Fibroblast of lung (primary cell): Measurements from ENCODE around the gene BBS2. TPM values are rescaled to one million over a fixed set of nuclear protein-coding genes. Genes with fewer than 3 reads are reported as not detected.
A peak's percentile ranks its signal among the peaks of the same experiment; 100 is the strongest.

Source experiments
- DNase-seq, 2 donors: peaks; one replicate each; pipeline versions ENCODE4 v3.0.0 to v3.0.0-alpha.2; 2010; ENCODE audit warnings: low read depth in 2 of 2
- H2AFZ ChIP-seq: 2 replicates; pipeline ENCODE4 v1.5.1; 2012; ENCODE audit warnings: low read length, control low read depth, inconsistent platforms
- H3K27ac ChIP-seq: 2 replicates; pipeline ENCODE4 v1.5.1; 2011; ENCODE audit warnings: low read length, control low read depth; ENCODE audit not compliant: insufficient read depth
- H3K27me3 ChIP-seq: 2 replicates; pipeline ENCODE4 v1.5.1; 2011; ENCODE audit warnings: mild to moderate bottlenecking, low read length; ENCODE audit not compliant: control insufficient read depth, insufficient read depth
- H3K36me3 ChIP-seq: 2 replicates; pipeline ENCODE4 v1.5.1; 2011; ENCODE audit warnings: low read length; ENCODE audit not compliant: control insufficient read depth, insufficient read depth
- H3K4me1 ChIP-seq: 2 replicates; pipeline ENCODE4 v1.5.1; 2011; ENCODE audit warnings: low read length; ENCODE audit not compliant: control insufficient read depth, insufficient read depth; ENCODE audit errors: extremely low read depth
- H3K4me2 ChIP-seq: 2 replicates; pipeline ENCODE4 v1.5.1; 2011; ENCODE audit warnings: low read length, control low read depth; ENCODE audit not compliant: insufficient read depth; ENCODE audit errors: extremely low read depth
- H3K4me3 ChIP-seq, 4 experiments: fragments of 200-600 bp in 1 of 4; sonication (generic) in 1 of 4; replicated peaks in 1 of 4; 2 replicates each; pipeline ENCODE4 v1.5.1; 2011 to 2016; ENCODE audit warnings: low read length in 4 of 4, low read depth in 3 of 4, mild to moderate bottlenecking in 3 of 4, control low read depth in 2 of 4, inconsistent platforms in 1 of 4, mixed read lengths in 1 of 4; ENCODE audit not compliant: insufficient read depth in 1 of 4; ENCODE audit errors: control extremely low read depth in 1 of 4
- H3K79me2 ChIP-seq: 2 replicates; pipeline ENCODE4 v1.5.1; 2012; ENCODE audit warnings: mild to moderate bottlenecking, low read length, inconsistent platforms; ENCODE audit not compliant: control insufficient read depth, insufficient read depth
- H3K9ac ChIP-seq: 2 replicates; pipeline ENCODE4 v1.5.1; 2011; ENCODE audit warnings: mild to moderate bottlenecking, low read length, control low read depth; ENCODE audit not compliant: insufficient read depth
- H3K9me3 ChIP-seq: 2 replicates; pipeline ENCODE4 v1.5.1; 2012; ENCODE audit warnings: low read depth, low read length; ENCODE audit not compliant: control insufficient read depth, insufficient read depth
- H4K20me1 ChIP-seq: 2 replicates; pipeline ENCODE4 v1.5.1; 2011; ENCODE audit warnings: low read length; ENCODE audit not compliant: control insufficient read depth, insufficient read depth; ENCODE audit errors: extremely low read depth
- EZH2 ChIP-seq: IDR thresholded peaks from 2 replicates; pipeline ENCODE4 v1.5.1; 2012; ENCODE audit warnings: low read length, control low read depth, mild to moderate bottlenecking; ENCODE audit errors: missing control alignments
- polyA plus RNA-seq, 2 donors: library from polyadenylated mRNA; depleted of rRNA in 1 of 2; stranded (reverse) in 1 of 2; unstranded in 1 of 2; fragments of >200 nt; gene quantifications; 2 replicates each; pipeline ENCODE4 v1.2.1, GENCODE V29; 2011 to 2012; ENCODE audit warnings: missing spikeins in 1 of 2
- total RNA-seq: library from RNA; depleted of rRNA; stranded (reverse); fragments of >200 nt; gene quantifications from 2 replicates; pipeline ENCODE4 v1.2.1, GENCODE V29; 2014
- TF ChIP-seq, protein P1 (sequence below), 2 donors: IDR thresholded peaks in 1 of 2; conservative IDR thresholded peaks in 1 of 2; 1 replicate in 1 of 2; 2 replicates in 1 of 2; pipeline ENCODE4 v1.5.1; 2011 to 2012; ENCODE audit warnings: low read length in 2 of 2, control low read depth in 1 of 2, inconsistent platforms in 1 of 2, low read depth in 1 of 2, mild to moderate bottlenecking in 1 of 2

BBS2 gene
- total and polyA plus RNA-seq, 2 donors (not counting 1 experiment from before 2014, with no cell fraction given): 59.9 to 84.9 TPM

DNA sequence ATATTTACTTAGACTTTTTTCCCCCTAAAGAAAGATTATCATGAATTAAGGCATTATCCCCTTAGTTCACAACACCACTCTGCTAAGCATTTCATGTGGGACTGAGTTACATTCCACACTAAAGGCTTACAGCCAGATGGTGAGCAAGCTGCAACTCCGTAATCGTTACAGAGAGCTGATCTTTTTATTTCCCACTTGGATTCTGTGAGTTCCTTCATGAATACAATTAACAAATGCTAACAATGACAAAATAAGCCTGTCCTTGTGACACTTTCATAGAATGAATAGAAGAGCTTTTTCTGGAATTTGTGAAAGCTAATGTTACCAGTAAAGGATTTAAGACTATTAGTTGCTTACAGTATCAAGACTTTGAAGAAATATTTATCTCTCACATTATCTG lies 59.7 kb downstream of the BBS2 start:
- peak in 1 of 2 donors; percentile 33 for DNase-seq
- H3K4me3 ChIP-seq: no peak overlapping the region
- no peak overlapping the region for H3K4me2 ChIP-seq
- TF ChIP-seq, protein P1, sequence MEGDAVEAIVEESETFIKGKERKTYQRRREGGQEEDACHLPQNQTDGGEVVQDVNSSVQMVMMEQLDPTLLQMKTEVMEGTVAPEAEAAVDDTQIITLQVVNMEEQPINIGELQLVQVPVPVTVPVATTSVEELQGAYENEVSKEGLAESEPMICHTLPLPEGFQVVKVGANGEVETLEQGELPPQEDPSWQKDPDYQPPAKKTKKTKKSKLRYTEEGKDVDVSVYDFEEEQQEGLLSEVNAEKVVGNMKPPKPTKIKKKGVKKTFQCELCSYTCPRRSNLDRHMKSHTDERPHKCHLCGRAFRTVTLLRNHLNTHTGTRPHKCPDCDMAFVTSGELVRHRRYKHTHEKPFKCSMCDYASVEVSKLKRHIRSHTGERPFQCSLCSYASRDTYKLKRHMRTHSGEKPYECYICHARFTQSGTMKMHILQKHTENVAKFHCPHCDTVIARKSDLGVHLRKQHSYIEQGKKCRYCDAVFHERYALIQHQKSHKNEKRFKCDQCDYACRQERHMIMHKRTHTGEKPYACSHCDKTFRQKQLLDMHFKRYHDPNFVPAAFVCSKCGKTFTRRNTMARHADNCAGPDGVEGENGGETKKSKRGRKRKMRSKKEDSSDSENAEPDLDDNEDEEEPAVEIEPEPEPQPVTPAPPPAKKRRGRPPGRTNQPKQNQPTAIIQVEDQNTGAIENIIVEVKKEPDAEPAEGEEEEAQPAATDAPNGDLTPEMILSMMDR (conservative IDR thresholded peaks at IDR 0.05 in 1 of 2, IDR thresholded peaks at IDR 0.05 in 1 of 2; ENCODE audit: low read depth in 1 of 2, low read length in 2 of 2): no peak
- H3K4me1 ChIP-seq: no peaks in the 10 kb centered on the region
- H3K27me3 ChIP-seq: no peaks in the 10 kb centered on the region
- no peak overlapping the region for H3K27ac ChIP-seq
- H3K79me2 ChIP-seq: no peaks in the 10 kb centered on the region
- peaks cover 4% of the 10 kb centered on the region for H3K36me3 ChIP-seq
- no peak overlapping the region for H2AFZ ChIP-seq
- H3K9ac ChIP-seq: no peak overlapping the region
- no peaks in the 10 kb centered on the region for H3K9me3 ChIP-seq
- no peaks in the 10 kb centered on the region for H4K20me1 ChIP-seq

DNA sequence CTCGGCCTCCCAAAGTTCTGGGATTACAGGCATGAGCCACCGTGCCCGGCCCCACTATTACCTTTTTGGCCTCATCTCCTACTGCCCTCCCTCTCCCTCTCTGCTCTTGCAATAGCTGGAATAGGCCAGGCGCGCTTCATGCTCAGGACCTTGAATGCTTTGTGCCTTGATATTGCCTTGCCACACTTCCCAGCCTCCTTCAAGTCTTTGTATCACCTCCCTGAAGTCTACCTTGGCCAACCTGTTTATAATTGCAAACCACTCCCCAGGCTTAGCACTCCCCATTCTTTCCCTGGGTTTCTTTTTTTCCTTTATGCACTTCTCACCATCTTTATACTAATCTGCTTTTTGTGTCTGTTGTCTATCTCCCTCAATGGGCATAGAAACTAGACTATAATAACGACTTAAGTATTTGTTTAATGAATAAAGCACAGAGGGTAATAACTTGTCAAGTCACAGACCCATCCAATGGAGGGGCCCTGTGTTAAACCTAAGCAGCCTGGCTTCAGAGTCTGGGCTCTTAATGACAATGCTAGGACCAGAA lies 61.8 kb downstream of the BBS2 start:
- no peak for DNase-seq
- TF ChIP-seq, protein P1 (conservative IDR thresholded peaks at IDR 0.05 in 1 of 2, IDR thresholded peaks at IDR 0.05 in 1 of 2; ENCODE audit: low read depth in 1 of 2, low read length in 2 of 2): no peak
- TF ChIP-seq EZH2: no peak
- H3K4me1 ChIP-seq: no peaks in the 10 kb centered on the region
- H3K4me2 ChIP-seq: no peak overlapping the region
- no peak overlapping the region for H3K9ac ChIP-seq
- H3K27ac ChIP-seq: no peak overlapping the region
- no peak overlapping the region for H3K4me3 ChIP-seq
- H3K9me3 ChIP-seq: no peaks in the 10 kb centered on the region
- H3K36me3 ChIP-seq: peaks cover 7% of the 10 kb centered on the region
- no peaks in the 10 kb centered on the region for H3K27me3 ChIP-seq
- no peak overlapping the region for H2AFZ ChIP-seq
- H3K79me2 ChIP-seq: peaks cover 8% of the 10 kb centered on the region
- no peaks in the 10 kb centered on the region for H4K20me1 ChIP-seq

DNA sequence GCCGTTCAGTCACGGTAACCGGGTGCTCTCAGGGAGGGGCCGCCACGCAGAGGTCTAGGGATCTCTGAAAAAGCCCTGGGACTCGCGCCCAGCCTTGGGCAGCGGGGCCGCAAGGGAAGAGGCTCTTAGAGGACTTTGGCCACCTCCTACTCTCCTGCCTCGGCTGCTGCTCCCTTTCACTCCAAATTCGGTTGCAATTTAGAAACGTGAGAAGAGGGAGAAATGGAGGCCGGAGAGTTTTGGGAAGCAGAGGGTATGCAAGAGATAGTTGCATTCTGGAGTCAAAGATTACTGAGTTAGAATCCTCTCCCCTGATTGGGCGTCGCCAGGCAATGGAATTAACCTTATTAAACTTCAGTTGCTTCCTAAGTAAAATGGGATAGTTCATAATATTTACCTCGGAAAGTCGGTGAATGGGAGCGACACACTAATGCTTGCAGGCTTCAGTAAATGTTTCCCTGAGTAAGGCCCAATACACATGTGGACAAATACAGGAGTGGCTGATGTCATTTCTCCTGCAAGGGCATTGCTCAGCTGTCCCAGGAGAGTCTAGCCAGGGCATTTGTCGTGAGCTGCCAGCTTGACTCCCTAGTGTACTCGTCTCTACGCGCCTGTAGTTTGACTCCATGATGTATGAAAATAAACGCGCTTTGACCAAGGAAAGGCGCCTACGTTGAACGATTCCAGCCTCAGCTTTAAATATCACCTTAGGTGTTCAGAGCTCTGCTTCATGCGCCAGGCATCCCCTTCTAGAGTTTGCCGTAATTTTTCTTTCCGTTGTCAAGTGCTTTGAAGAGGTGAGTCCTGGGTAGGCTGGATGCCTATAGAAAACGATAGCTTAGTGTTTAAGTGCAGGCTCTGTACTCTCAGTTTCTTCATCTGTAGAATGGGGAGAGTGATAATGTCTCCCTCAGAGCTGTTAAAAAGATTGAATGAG lies 67.8 kb downstream of the BBS2 start:
- H3K27me3 ChIP-seq: no peaks in the 10 kb centered on the region
- H4K20me1 ChIP-seq: no peaks in the 10 kb centered on the region
- peaks cover 64% of the 10 kb centered on the region for H3K79me2 ChIP-seq
- peak overlapping the region; percentile 74 for H2AFZ ChIP-seq
- H3K27ac ChIP-seq: peak overlapping the region; percentile 76
- H3K9me3 ChIP-seq: no peaks in the 10 kb centered on the region
- peak; percentile 36 to 45 for DNase-seq
- peaks cover 3% of the 10 kb centered on the region for H3K36me3 ChIP-seq
- peak overlapping the region; percentile 73 for H3K9ac ChIP-seq
- no peak for TF ChIP-seq EZH2
- TF ChIP-seq, protein P1 (conservative IDR thresholded peaks at IDR 0.05 in 1 of 2, IDR thresholded peaks at IDR 0.05 in 1 of 2; ENCODE audit: low read depth in 1 of 2, low read length in 2 of 2): no peak
- H3K4me1 ChIP-seq: peaks cover 3% of the 10 kb centered on the region
- peak overlapping the region; percentile 68 to 94 (median 79) for H3K4me3 ChIP-seq
- peak overlapping the region; percentile 94 for H3K4me2 ChIP-seq
